HepG2 (cell line): ENCODE results near the gene CYSRT1. TPM values are rescaled to one million over a fixed set of nuclear protein-coding genes. Genes with fewer than 3 reads are reported as not detected.

ENCODE experiments used
- IRF2 ChIP-seq: IDR thresholded peaks from 2 replicates; pipeline ENCODE4 v1.6.1; 2018; ENCODE audit warnings: missing genetic modification reagents, missing compliant biosample characterization
- JDP2 ChIP-seq: sonication (generic); formaldehyde crosslinking; IDR thresholded peaks from 2 replicates; pipeline ENCODE4 v1.8.1; 2022; ENCODE audit warnings: missing genetic modification reagents, borderline replicate concordance
- KMT2B ChIP-seq: IDR thresholded peaks from 2 replicates; pipeline ENCODE4 v1.6.1; 2016; ENCODE audit warnings: missing genetic modification reagents, missing compliant biosample characterization
- MED1 ChIP-seq: sonication (generic); formaldehyde crosslinking; IDR thresholded peaks from 2 replicates; pipeline ENCODE4 v1.4.0; 2020; ENCODE audit warnings: missing genetic modification reagents
- MIXL1 ChIP-seq: IDR thresholded peaks from 2 replicates; pipeline ENCODE4 v1.6.1; 2016
- NR1H2 ChIP-seq: sonication (generic); formaldehyde crosslinking; IDR thresholded peaks from 2 replicates; pipeline ENCODE4 v1.8.1; 2022; ENCODE audit warnings: low read depth, missing genetic modification reagents, borderline replicate concordance
- PHF21A ChIP-seq: sonication (generic); formaldehyde crosslinking; IDR thresholded peaks from 2 replicates; pipeline ENCODE4 v1.5.0; 2020; ENCODE audit warnings: mild to moderate bottlenecking, missing genetic modification reagents
- PPARG ChIP-seq: conservative IDR thresholded peaks from 2 replicates; pipeline ENCODE4 v1.6.1; 2016; ENCODE audit warnings: missing biosample characterization, missing genetic modification reagents
- RELA ChIP-seq: sonication (generic); formaldehyde crosslinking; IDR thresholded peaks from 2 replicates; pipeline ENCODE4 v1.4.0; 2020; ENCODE audit warnings: missing genetic modification reagents
- SYNCRIP ChIP-seq: fragments of 200-400 bp; formaldehyde crosslinking; IDR thresholded peaks from 2 replicates; pipeline ENCODE4 v1.6.1; 2018; ENCODE audit warnings: mild to moderate bottlenecking, low read depth, low read length; ENCODE audit not compliant: insufficient read depth
- TCF7L2 ChIP-seq: IDR thresholded peaks from 2 replicates; pipeline ENCODE4 v1.6.1; 2011; ENCODE audit warnings: mild to moderate bottlenecking, low read depth, low read length, moderate library complexity
- UBTF ChIP-seq: sonication (generic); formaldehyde crosslinking; IDR thresholded peaks from 2 replicates; pipeline ENCODE4 v1.4.0; 2020; ENCODE audit warnings: mild to moderate bottlenecking, missing genetic modification reagents
- ZNF17 ChIP-seq: sonication (generic); formaldehyde crosslinking; IDR thresholded peaks from 2 replicates; pipeline ENCODE4 v1.5.0; 2020; ENCODE audit warnings: mild to moderate bottlenecking, missing genetic modification reagents
- ZNF350 ChIP-seq: sonication (generic); formaldehyde crosslinking; IDR thresholded peaks from 2 replicates; pipeline ENCODE4 v1.4.0; 2020; ENCODE audit warnings: mild to moderate bottlenecking, low read depth, missing genetic modification reagents, borderline replicate concordance
- ZNF709 ChIP-seq: sonication (generic); formaldehyde crosslinking; IDR thresholded peaks from 2 replicates; pipeline ENCODE4 v1.5.0; 2020; ENCODE audit warnings: mild to moderate bottlenecking, missing genetic modification reagents
- ZNF768 ChIP-seq: sonication (generic); formaldehyde crosslinking; IDR thresholded peaks from 2 replicates; pipeline ENCODE4 v1.4.0; 2020; ENCODE audit warnings: missing genetic modification reagents
- ZNF780A ChIP-seq: sonication (generic); formaldehyde crosslinking; IDR thresholded peaks from 2 replicates; pipeline ENCODE4 v1.8.0; 2022; ENCODE audit warnings: mild to moderate bottlenecking, missing genetic modification reagents, moderate library complexity
- ZSCAN22 ChIP-seq: sonication (generic); formaldehyde crosslinking; IDR thresholded peaks from 2 replicates; pipeline ENCODE4 v1.4.0; 2020; ENCODE audit warnings: mild to moderate bottlenecking, missing genetic modification reagents
- ZSCAN25 ChIP-seq: sonication (generic); formaldehyde crosslinking; IDR thresholded peaks from 2 replicates; pipeline ENCODE4 v1.8.0; 2022; ENCODE audit warnings: mild to moderate bottlenecking, missing genetic modification reagents
- polyA plus RNA-seq, 8 experiments: library from polyadenylated mRNA; depleted of rRNA in 3 of 8; stranded (reverse) in 7 of 8; unstranded in 1 of 8; fragments of >200 nt; fragmentation: Illumina TruSeq in 4 of 8; extraction: Trizol in 4 of 8; gene quantifications; 2 replicates each; pipeline versions ENCODE4 v1.2.1 to v1.2.3, GENCODE V29; 2011 to 2016; ENCODE audit warnings: low read depth in 4 of 8, missing spikeins in 1 of 8, mixed read lengths in 1 of 8; ENCODE audit not compliant: insufficient read depth in 1 of 8
- total RNA-seq, 5 experiments: library from RNA; depleted of rRNA; stranded (reverse); fragments of >200 nt; fragmentation: Illumina TruSeq; extraction: Trizol; gene quantifications; 2 replicates each; pipeline ENCODE4 v1.2.3, GENCODE V29; 2016; ENCODE audit warnings: low read depth in 1 of 5
- TF ChIP-seq, protein P1 (sequence below): sonication (generic); formaldehyde crosslinking; IDR thresholded peaks from 2 replicates; pipeline ENCODE4 v1.4.0; 2020; ENCODE audit warnings: mild to moderate bottlenecking, missing genetic modification reagents
- TF ChIP-seq, protein P2 (sequence below): sonication (generic); formaldehyde crosslinking; IDR thresholded peaks from 2 replicates; pipeline ENCODE4 v1.4.0; 2020; ENCODE audit warnings: missing genetic modification reagents
- TF ChIP-seq, protein P3 (sequence below): sonication (generic); formaldehyde crosslinking; IDR thresholded peaks from 2 replicates; pipeline ENCODE4 v1.5.1; 2020; ENCODE audit warnings: missing genetic modification reagents, mild to moderate bottlenecking, borderline replicate concordance
- TF ChIP-seq, protein P4 (sequence below): sonication (generic); formaldehyde crosslinking; IDR thresholded peaks from 2 replicates; pipeline ENCODE4 v1.4.0; 2020; ENCODE audit warnings: missing genetic modification reagents

Gene CYSRT1
- total and polyA plus RNA-seq, 2 of the 13 experiments (the other 11 are each of a cell fraction or from before 2014, with no cell fraction given): 1.5 to 2.1 TPM

GRCh38 chr9:137195525-137196220 is 29.3 kb upstream of the CYSRT1 start (continued):
- TF ChIP-seq NR1H2 (CRISPR knock-in tag) (no peak), SYNCRIP (no peak), RELA (CRISPR knock-in tag) (no peak), MED1 (CRISPR knock-in tag) (peak; percentile 17; the same call in 1 of the 2 replicates), ZSCAN22 (CRISPR knock-in tag) (no peak), IRF2 (CRISPR knock-in tag) (no peak), JDP2 (CRISPR knock-in tag) (no peak), MIXL1 (no peak), ZNF709 (no peak), ZNF17 (no peak), TCF7L2 (no peak), UBTF (0 out of 2 replicates have a peak, but pooled peaks have one; percentile 17), ZNF780A (no peak), ZNF768 (CRISPR knock-in tag) (peak; percentile 99), KMT2B (CRISPR knock-in tag) (no peak), PPARG (CRISPR knock-in tag) (peak; percentile 68; the same call in 1 of the 2 replicates), PHF21A (CRISPR knock-in tag) (0 out of 2 replicates have a peak, but pooled peaks have one; percentile 15), ZSCAN25 (CRISPR knock-in tag) (0 out of 2 replicates have a peak, but pooled peaks have one; percentile 20), ZNF350 (CRISPR knock-in tag) (no peak)
- TF ChIP-seq, protein P1, sequence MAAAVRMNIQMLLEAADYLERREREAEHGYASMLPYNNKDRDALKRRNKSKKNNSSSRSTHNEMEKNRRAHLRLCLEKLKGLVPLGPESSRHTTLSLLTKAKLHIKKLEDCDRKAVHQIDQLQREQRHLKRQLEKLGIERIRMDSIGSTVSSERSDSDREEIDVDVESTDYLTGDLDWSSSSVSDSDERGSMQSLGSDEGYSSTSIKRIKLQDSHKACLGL (CRISPR knock-in tag): no peak
- TF ChIP-seq, protein P2, sequence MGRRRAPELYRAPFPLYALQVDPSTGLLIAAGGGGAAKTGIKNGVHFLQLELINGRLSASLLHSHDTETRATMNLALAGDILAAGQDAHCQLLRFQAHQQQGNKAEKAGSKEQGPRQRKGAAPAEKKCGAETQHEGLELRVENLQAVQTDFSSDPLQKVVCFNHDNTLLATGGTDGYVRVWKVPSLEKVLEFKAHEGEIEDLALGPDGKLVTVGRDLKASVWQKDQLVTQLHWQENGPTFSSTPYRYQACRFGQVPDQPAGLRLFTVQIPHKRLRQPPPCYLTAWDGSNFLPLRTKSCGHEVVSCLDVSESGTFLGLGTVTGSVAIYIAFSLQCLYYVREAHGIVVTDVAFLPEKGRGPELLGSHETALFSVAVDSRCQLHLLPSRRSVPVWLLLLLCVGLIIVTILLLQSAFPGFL (CRISPR knock-in tag): no peak
- TF ChIP-seq, protein P3, sequence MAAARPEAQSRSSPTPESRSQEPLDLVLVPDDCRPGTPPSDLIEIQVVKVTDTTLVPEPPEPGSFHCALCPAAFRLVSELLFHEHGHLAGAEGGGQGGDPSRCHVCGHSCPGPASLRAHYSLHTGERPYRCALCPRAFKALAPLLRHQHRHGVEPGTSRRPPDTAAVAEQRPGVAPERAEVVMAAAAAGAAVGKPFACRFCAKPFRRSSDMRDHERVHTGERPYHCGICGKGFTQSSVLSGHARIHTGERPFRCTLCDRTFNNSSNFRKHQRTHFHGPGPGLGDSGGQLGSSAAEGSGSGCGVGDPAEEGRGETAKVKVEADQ: no peak
- TF ChIP-seq, protein P4, sequence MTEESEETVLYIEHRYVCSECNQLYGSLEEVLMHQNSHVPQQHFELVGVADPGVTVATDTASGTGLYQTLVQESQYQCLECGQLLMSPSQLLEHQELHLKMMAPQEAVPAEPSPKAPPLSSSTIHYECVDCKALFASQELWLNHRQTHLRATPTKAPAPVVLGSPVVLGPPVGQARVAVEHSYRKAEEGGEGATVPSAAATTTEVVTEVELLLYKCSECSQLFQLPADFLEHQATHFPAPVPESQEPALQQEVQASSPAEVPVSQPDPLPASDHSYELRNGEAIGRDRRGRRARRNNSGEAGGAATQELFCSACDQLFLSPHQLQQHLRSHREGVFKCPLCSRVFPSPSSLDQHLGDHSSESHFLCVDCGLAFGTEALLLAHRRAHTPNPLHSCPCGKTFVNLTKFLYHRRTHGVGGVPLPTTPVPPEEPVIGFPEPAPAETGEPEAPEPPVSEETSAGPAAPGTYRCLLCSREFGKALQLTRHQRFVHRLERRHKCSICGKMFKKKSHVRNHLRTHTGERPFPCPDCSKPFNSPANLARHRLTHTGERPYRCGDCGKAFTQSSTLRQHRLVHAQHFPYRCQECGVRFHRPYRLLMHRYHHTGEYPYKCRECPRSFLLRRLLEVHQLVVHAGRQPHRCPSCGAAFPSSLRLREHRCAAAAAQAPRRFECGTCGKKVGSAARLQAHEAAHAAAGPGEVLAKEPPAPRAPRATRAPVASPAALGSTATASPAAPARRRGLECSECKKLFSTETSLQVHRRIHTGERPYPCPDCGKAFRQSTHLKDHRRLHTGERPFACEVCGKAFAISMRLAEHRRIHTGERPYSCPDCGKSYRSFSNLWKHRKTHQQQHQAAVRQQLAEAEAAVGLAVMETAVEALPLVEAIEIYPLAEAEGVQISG (CRISPR knock-in tag): peak; percentile 13; the same call in 1 of the 2 replicates
